KOPT-K1 (cell line): ENCODE data around the gene NOC3L.
"Not testable (repeated sequence)": the region's sequence is repeated elsewhere in the genome, so short reads cannot be mapped to it uniquely, and the experiment has no call there.

Experiments used
- H3K27ac ChIP-seq: fragments of 200-600 bp; sonication (generic); 2 replicates; pipeline ENCODE4 v1.5.1; 2016; ENCODE audit warnings: antibody characterized with exemption, mild to moderate bottlenecking, low read depth, low read length; ENCODE audit not compliant: poor library complexity, severe bottlenecking
- H3K36me3 ChIP-seq: fragments of 200-600 bp; sonication (generic); 2 replicates; pipeline ENCODE4 v1.5.1; 2017; ENCODE audit warnings: antibody characterized with exemption, mild to moderate bottlenecking, low read length, moderate library complexity; ENCODE audit not compliant: insufficient read depth
- H3K9me3 ChIP-seq: fragments of 200-600 bp; sonication (generic); 2 replicates; pipeline ENCODE4 v1.5.1; 2017; ENCODE audit warnings: antibody characterized with exemption, low read length, mild to moderate bottlenecking; ENCODE audit not compliant: insufficient read depth, poor library complexity, severe bottlenecking

Gene NOC3L

DNA sequence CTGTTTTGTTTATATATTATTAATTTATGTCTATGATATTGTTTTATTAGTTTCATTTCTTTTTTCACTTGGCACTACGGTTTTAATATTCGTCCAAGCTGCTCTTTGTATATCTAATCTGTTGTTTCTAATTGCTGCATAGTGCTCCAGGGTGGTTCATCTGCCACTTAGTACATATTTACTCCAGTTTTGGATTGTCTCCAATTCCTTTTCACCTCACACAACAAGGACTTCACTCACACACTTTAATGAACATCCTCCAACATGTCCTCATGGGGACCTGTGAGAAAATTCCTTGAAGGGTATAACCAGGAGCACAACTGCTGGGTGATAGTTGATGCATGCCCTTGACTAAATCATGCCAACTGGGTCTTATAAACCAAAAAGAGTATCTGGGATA is 14.1 kb upstream of the NOC3L start:
- Histone ChIP-seq H3K9me3 (no peaks in the 10 kb centered on the region), H3K36me3 (no peaks in the 10 kb centered on the region), H3K27ac (no peak overlapping the region)

DNA sequence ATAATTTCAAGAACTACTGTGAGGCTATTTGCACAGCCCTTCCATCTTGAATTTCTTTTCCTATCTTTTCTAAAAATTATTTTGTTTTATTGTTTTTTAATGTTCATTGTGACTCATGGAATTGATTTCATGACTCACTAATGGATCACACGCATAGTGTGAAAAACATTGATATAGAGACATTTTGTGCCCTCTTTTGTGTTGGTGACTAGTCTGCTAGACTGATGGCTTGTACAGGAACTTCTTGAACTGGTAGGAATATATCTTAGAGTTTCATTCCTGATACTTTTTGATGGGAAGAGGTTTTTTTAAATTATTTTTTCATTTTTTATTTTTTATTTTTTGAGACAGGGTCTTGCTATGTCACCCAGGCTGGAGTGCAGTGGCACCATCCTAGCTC is 12.6 kb upstream of the NOC3L start:
- no peak overlapping the region for H3K27ac ChIP-seq
- H3K36me3 ChIP-seq = no peaks in the 10 kb centered on the region
- no peaks in the 10 kb centered on the region for H3K9me3 ChIP-seq

DNA sequence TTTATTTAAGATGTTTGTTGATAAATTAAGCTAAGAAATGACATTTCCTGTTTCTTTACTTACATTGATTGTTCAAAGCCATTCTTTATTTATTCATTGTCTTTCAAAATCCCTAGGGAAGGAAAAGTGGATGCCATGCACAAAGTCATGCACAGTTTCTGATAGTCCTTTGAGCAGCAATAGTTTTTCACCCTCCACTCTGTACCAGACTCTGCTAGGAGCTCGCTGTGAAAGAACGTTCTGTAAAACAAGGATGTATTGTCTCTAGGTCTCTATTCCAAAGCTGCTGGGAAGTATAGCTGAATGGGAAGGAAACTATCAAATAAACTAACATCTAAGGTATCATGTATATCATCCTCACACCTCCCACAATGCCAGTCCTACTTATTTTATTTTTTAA is 7.8 kb upstream of the NOC3L start:
- H3K36me3 ChIP-seq = no peaks in the 10 kb centered on the region
- no peaks in the 10 kb centered on the region for H3K9me3 ChIP-seq
- H3K27ac ChIP-seq = no peak overlapping the region

DNA sequence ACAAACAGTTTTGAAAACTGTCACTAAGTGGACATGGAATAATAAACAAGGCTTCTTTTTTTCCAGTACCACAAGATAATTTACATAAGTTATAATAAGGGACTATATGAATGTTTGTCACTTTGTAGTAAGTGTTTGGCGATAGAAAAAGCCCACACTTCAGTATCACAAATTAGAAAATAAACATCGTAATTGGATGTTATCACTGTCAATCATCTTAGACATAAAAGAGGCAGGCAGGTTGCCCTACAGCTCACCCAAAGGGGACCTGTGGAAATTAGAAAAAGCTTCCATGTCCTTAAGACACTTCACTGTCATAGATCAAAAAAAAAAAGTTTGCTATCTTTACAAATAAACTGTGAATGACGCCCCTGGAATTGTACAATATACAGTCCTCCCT is 3.6 kb upstream of the NOC3L start:
- H3K27ac ChIP-seq = no peak overlapping the region
- peaks cover 5% of the 10 kb centered on the region for H3K9me3 ChIP-seq
- no peaks in the 10 kb centered on the region for H3K36me3 ChIP-seq

DNA sequence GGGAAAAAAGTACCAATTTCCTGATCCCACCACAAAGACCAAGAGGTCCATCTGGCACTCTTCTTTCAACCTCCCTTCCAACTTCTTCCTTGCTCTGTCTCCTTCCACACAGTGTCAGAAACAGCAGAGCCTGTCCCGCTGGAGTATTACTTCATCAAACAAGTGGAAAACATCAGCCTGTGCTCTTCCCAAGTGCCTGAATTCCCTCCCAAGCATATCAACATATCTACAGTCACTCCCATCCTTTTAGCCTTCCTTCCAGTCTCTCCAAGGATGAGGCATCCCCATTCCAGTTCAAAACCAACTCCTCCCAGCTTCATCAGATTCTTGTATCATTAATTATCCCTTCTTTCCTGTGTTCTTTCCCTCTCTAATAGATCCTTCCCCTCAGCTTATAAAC is 1.7 kb upstream of the NOC3L start:
- H3K36me3 ChIP-seq = peaks cover 10% of the 10 kb centered on the region
- no peak overlapping the region for H3K27ac ChIP-seq
- H3K9me3 ChIP-seq = peaks cover 5% of the 10 kb centered on the region

DNA sequence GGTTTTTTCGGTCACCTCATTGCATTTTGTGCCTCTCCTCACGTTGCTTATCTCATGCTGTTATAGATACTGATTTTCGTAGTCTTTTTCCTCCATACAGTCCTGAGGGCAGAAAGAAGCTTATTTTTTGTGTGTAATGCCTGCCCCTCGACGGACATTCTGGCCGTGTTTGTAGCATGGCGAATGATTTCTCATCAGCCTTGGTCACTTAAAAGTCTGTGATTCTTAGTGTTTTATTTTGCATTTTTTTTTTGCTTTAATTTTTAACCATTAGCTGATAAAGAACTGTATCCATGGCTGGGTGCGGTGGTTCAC is 469 bp upstream of the NOC3L start:
- peak overlapping the region; percentile 67 for H3K27ac ChIP-seq
- H3K36me3 ChIP-seq = peaks cover 22% of the 10 kb centered on the region
- H3K9me3 ChIP-seq = peaks cover 5% of the 10 kb centered on the region

DNA sequence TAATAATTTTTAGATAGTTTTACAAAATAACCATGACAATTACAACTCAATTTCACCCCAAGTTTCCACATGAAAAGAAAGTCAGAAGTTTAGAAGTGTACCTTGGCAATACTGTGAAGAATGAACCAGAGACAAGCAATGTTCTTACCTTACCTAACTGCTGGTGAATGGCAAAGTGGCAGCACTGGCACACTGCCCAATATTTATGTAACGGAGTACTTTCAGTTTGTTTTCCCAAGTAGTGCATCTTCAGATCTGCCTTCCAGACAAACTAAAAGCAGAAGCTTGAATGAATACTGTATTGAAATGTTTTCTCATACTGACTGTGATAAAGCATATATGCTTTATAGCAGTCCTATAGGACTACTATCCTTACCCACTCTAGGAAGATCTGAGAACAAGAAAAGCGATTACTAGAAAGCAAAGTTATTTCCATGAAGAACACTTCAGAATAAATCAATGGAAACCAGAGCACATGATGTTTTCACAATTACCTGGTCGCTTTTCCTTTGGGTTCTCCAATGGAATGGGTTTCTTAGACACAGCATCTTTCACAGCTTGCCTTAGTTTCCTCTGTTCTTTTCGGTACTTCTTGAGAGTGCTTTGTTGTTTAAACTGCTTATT is 1.5 kb downstream of the NOC3L start:
- Histone ChIP-seq H3K9me3 (peaks cover 5% of the 10 kb centered on the region), H3K27ac (peak overlapping the region; percentile 67), H3K36me3 (peaks cover 41% of the 10 kb centered on the region)

DNA sequence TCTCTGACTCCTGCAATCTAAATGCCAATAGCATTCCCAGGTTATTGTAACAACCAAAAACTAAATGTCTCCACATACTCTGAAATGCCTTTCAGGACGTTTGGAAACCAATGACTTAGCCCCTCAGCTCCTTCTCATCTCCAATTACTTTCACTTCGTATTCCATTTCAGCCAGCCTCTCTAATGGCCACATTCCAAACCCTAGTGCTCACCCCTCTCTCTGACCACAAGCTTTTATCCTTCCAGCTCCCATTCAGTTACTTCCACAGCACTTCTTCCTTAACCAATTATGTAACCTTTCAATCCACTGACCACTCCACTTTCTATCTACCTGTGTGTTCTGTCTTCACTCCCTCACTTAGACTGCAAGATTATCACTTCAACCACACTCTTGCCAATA is 4.3 kb downstream of the NOC3L start:
- Histone ChIP-seq H3K9me3 (peaks cover 4% of the 10 kb centered on the region), H3K27ac (no peak overlapping the region), H3K36me3 (peaks cover 69% of the 10 kb centered on the region)

DNA sequence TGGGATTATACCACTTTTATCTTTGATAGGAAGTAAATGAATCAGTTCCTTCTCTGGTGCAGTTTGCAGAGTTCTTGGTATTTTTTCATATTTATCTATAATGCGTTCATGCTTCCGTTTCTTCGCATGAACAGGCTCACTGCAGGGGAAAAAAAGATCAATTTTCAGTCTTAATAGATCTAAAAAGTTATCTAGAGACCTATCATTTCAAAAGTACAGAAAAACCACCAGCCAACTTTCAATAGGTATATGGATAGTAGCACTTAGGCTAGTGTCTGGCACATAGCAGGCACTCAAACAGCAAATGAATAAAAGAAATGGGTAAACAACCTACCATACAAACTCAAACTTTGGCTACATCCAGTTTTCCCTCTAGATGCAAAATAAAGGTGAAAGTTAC is 5.5 kb downstream of the NOC3L start:
- H3K36me3 ChIP-seq = peaks cover 82% of the 10 kb centered on the region
- no peak overlapping the region for H3K27ac ChIP-seq

DNA sequence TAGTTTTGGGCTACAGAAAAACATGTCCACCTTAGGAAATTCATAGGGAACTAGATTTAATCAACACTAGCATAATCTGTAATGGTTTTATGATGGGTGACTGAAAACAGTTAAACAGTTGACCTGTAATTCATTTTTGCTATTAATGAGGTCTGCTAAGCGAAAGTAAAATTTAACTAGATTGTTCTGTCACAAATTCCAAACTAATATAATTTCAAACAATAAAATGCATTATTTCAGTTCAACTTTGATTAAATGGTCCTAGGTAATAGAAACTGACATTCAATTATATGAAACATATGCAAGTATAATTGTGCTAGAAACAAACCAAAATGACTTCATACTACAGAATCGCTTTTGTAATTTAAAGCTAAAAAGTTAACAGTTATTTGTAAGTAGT is 6.9 kb downstream of the NOC3L start:
- Histone ChIP-seq H3K9me3 (no peaks in the 10 kb centered on the region), H3K27ac (no peak overlapping the region), H3K36me3 (peaks cover 95% of the 10 kb centered on the region)

More for the DNA sequence above, 5.5 kb downstream of the NOC3L start:
- H3K9me3 ChIP-seq = no peaks in the 10 kb centered on the region

DNA sequence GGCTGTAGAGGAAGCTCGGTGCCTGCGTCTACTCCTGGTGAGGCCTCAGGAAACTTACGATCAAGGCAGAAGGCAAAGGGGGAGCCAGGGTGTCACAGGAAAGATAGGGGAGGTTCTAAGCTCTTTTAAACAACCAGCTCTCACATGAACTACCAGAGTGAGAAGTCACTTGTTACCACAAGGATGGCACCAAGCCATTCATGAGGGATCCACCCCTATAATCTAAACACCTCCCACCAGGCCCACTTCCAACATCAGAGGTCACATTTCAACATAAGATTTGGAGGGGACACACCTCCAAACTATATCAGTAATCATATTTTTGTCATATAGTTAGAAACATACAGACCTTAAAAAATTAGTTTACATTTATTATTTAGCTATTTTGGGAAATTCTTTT is 9.4 kb downstream of the NOC3L start:
- peaks cover 97% of the 10 kb centered on the region for H3K36me3 ChIP-seq
- no peak overlapping the region for H3K27ac ChIP-seq
- H3K9me3 ChIP-seq = no peaks in the 10 kb centered on the region

DNA sequence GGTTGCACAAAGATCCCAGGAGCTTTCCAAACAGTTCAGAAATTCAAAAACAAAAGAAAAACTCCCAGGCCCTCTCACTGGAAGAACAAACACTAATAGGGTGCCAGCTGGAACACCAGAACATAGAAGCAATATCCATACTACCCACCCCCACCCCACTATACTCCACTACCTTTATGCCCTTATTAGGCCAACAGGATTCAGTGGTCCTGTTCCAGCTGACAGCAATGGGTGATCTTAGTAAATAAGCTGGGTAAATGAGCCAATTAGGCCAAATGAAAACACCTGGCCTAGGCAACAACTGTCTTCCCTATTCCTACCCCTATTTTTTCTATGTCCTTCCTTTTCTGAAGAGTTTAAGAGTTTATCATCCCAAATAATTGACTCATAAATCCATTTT is 11.7 kb downstream of the NOC3L start:
- H3K27ac ChIP-seq = no peak overlapping the region
- peaks cover 95% of the 10 kb centered on the region for H3K36me3 ChIP-seq
- no peaks in the 10 kb centered on the region for H3K9me3 ChIP-seq

DNA sequence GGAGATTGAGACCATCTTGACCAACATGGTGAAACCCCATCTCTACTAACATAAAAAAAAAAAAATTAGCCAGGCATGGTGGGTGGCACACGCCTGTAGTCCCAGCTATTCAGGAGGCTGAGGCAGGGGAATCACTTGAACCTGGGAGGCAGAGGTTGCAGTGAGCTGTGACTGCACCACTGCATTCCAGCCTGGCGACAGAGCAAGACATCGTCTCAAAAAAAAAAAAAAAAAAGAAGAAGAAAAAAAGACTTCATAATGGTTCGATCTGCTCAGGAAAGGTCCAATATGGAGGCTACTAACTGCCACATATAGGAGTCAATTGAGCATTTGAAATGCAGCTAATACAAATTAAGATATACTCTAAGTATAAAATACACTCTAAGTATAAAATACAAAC is 12.2 kb downstream of the NOC3L start:
- H3K36me3 ChIP-seq = peaks cover 95% of the 10 kb centered on the region
- not testable (repeated sequence) for H3K9me3 ChIP-seq, H3K27ac ChIP-seq

DNA sequence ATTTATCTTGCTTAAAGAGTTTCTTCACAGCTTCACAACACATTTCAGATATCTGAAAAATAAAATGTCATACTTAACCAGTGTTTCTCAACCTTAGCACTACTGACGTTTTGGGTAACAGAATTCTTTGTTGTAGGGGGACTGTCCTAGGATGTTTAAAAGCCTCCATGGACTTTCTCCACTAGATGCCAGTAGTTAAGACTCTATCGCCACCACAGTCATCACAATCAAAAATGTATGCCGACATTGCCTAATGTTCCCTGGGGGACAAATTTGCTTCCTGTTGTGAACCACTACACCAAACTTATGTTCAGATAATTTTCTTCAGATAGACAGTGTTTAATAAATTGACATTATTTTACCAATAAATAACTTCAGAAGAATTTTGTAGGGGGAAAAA is 13.4 kb downstream of the NOC3L start:
- peaks cover 95% of the 10 kb centered on the region for H3K36me3 ChIP-seq
- H3K27ac ChIP-seq = no peak overlapping the region
- no peaks in the 10 kb centered on the region for H3K9me3 ChIP-seq

DNA sequence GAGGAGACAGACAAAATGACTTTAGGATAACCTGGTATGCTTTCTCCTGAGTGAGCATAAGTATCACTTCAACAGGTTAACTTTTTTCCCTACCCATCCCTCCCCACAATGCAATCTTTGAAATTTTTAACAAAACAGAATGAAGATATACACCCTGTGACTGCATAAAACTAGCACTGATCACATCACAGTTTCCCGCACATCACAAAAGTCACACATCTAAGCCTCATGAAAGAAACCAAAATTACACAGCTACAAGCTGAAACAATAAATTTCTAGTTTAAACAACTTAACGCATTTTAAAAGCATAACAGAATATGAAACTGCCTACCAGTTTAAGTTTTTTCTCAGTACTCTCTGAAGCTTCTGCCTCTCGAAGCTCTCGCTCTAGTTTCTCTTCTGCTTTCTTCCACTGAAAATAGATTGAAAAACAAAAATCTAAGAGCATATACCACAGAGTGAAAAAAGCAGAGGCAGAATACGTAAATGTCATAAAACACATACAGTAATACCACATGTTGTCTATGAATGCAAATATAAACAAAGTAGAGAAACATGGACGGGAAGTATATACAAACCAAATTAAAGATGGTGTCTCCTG is 18.1 kb downstream of the NOC3L start:
- Histone ChIP-seq H3K9me3 (no peaks in the 10 kb centered on the region), H3K27ac (no peak overlapping the region), H3K36me3 (peaks cover 97% of the 10 kb centered on the region)

DNA sequence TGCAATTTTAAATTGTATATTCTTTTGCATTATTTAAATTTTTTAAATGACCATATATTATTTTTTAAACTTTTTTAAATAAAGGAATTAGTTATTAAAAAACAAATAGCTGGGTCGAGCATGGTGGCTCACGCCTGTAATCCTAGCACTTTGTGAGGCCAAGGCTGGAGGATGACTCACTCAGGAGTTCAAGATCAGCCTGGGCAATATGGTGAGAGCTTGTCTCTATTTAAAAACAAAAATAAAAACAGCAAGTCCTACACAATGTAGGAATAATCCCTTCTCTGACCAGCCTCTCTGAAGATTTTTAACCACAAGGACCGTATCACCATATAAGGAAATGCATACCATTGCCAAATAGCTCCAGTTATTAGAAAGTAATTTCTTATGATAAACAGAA is 19.6 kb downstream of the NOC3L start:
- Histone ChIP-seq H3K9me3 (no peaks in the 10 kb centered on the region), H3K27ac (no peak overlapping the region), H3K36me3 (peaks cover 98% of the 10 kb centered on the region)
